GM23338 (cell line): ENCODE data around the gene RFX6. TPM values are rescaled to one million over a fixed set of nuclear protein-coding genes. Genes with fewer than 3 reads are reported as not detected.
A peak's percentile ranks its signal among the peaks of the same experiment; 100 is the strongest.

ENCODE experiments used
- ATAC-seq: fragments of 200-7000 bp; cut with Tn5 transposase; 3 replicates; pipeline ENCODE4 v1.9.1; 2020
- DNase-seq: peaks from one replicate; pipeline ENCODE4 v3.0.0-alpha.2; 2015; ENCODE audit warnings: low spot score
- H2AFZ ChIP-seq: fragments of 200-600 bp; sonication (generic); 2 replicates; pipeline ENCODE4 v1.8.0; 2016; ENCODE audit warnings: antibody characterized with exemption, mild to moderate bottlenecking, moderate library complexity
- H3F3A ChIP-seq: fragments of 200-600 bp; sonication (generic); replicated peaks from 2 replicates; pipeline ENCODE4 v1.8.0; 2017; ENCODE audit warnings: antibody characterized with exemption, mixed run types, low read depth
- H3K27ac ChIP-seq: fragments of 200-600 bp; sonication (generic); 2 replicates; pipeline ENCODE4 v1.6.1; 2016; ENCODE audit warnings: low read depth
- H3K27me3 ChIP-seq: fragments of 200-600 bp; sonication (generic); 2 replicates; pipeline ENCODE4 v1.8.0; 2016; ENCODE audit warnings: mild to moderate bottlenecking, mixed run types, moderate library complexity; ENCODE audit not compliant: insufficient read depth
- H3K36me3 ChIP-seq: fragments of 200-600 bp; sonication (generic); 2 replicates; pipeline ENCODE4 v1.8.0; 2016; ENCODE audit warnings: mild to moderate bottlenecking; ENCODE audit not compliant: insufficient read depth
- H3K4me1 ChIP-seq: fragments of 200-600 bp; sonication (generic); 2 replicates; pipeline ENCODE4 v1.8.0; 2016; ENCODE audit warnings: mild to moderate bottlenecking, moderate library complexity; ENCODE audit not compliant: insufficient read depth
- H3K4me2 ChIP-seq: fragments of 200-600 bp; sonication (generic); 2 replicates; pipeline ENCODE4 v1.7.1; 2017; ENCODE audit warnings: mixed run types
- H3K4me3 ChIP-seq: fragments of 200-600 bp; sonication (generic); 2 replicates; pipeline ENCODE4 v1.6.1; 2016; ENCODE audit warnings: mixed run types
- H3K79me2 ChIP-seq: fragments of 200-600 bp; sonication (generic); replicated peaks from 2 replicates; pipeline ENCODE4 v1.8.0; 2017; ENCODE audit warnings: mild to moderate bottlenecking; ENCODE audit not compliant: insufficient read depth
- H3K9me2 ChIP-seq: fragments of 200-600 bp; sonication (generic); 2 replicates; pipeline ENCODE4 v1.8.0; 2017; ENCODE audit not compliant: insufficient read depth
- H4K20me1 ChIP-seq: fragments of 200-600 bp; sonication (generic); replicated peaks from 2 replicates; pipeline ENCODE4 v1.8.0; 2017; ENCODE audit warnings: mild to moderate bottlenecking; ENCODE audit not compliant: insufficient read depth
- H3K27ac Mint-ChIP-seq: 2 replicates; pipeline ENCODE4 v1.8.0; 2020; ENCODE audit warnings: inconsistent platforms, mild to moderate bottlenecking, moderate library complexity, mixed read lengths
- H3K27me3 Mint-ChIP-seq: 3 replicates; pipeline ENCODE4 v1.8.0; 2022; ENCODE audit warnings: low read depth, mild to moderate bottlenecking, moderate library complexity, mixed read lengths, inconsistent platforms; ENCODE audit not compliant: insufficient read depth, poor library complexity
- H3K36me3 Mint-ChIP-seq: 3 replicates; pipeline ENCODE4 v1.8.0; 2021; ENCODE audit warnings: low read depth, mild to moderate bottlenecking, inconsistent platforms, moderate library complexity, mixed read lengths
- H3K4me1 Mint-ChIP-seq: 3 replicates; pipeline ENCODE4 v1.8.0; 2020; ENCODE audit warnings: mild to moderate bottlenecking, inconsistent platforms, mixed read lengths
- H3K4me3 Mint-ChIP-seq: 3 replicates; pipeline ENCODE4 v1.8.0; 2021; ENCODE audit warnings: moderate library complexity, mild to moderate bottlenecking, inconsistent platforms, mixed read lengths
- H3K9me3 Mint-ChIP-seq: 3 replicates; pipeline ENCODE4 v1.8.0; 2020; ENCODE audit warnings: moderate library complexity, mild to moderate bottlenecking, inconsistent platforms, mixed read lengths
- CREB1 ChIP-seq: fragments of 250-450 bp; sonication (Bioruptor Pico); IDR thresholded peaks from 2 replicates; pipeline ENCODE4 v1.5.0; 2020; ENCODE audit warnings: low read depth, mild to moderate bottlenecking, moderate library complexity
- CTCF ChIP-seq, 2 experiments: fragments of 200-600 bp in 1 of 2; sonication (generic) in 1 of 2; conservative IDR thresholded peaks; 2 replicates each; pipeline versions ENCODE4 v1.5.1 to v1.6.1; 2016 to 2017; ENCODE audit warnings: antibody characterized with exemption in 2 of 2, low read depth in 2 of 2, mild to moderate bottlenecking in 2 of 2, moderate library complexity in 1 of 2
- ETS1 ChIP-seq: IDR thresholded peaks from 2 replicates; pipeline ENCODE4 v1.6.1; 2016; ENCODE audit warnings: antibody characterized with exemption
- EZH2phosphoT487 ChIP-seq: fragments of 200-600 bp; sonication (generic); IDR thresholded peaks from one replicate; pipeline ENCODE4 v1.8.1; 2018; ENCODE audit warnings: antibody characterized with exemption; ENCODE audit not compliant: unreplicated experiment
- JUNB ChIP-seq: IDR thresholded peaks from one replicate; pipeline ENCODE4 v1.6.1; 2016; ENCODE audit warnings: antibody characterized with exemption; ENCODE audit not compliant: unreplicated experiment
- NANOG ChIP-seq: IDR thresholded peaks from 2 replicates; pipeline ENCODE4 v1.6.1; 2016; ENCODE audit warnings: antibody characterized with exemption, borderline replicate concordance
- POLR2AphosphoS5 ChIP-seq: IDR thresholded peaks from 2 replicates; pipeline ENCODE4 v1.6.1; 2016; ENCODE audit warnings: antibody characterized with exemption, low read depth
- REST ChIP-seq: IDR thresholded peaks from one replicate; pipeline ENCODE4 v1.6.1; 2018; ENCODE audit warnings: antibody characterized with exemption; ENCODE audit not compliant: unreplicated experiment
- ZNF114 ChIP-seq: fragments of 250-450 bp; sonication (Bioruptor Pico); IDR thresholded peaks from 2 replicates; pipeline ENCODE4 v1.5.0; 2020; ENCODE audit warnings: mild to moderate bottlenecking, moderate library complexity
- ZNF331 ChIP-seq: fragments of 250-450 bp; sonication (Bioruptor Pico); IDR thresholded peaks from 2 replicates; pipeline ENCODE4 v1.5.0; 2020; ENCODE audit warnings: low read depth, mild to moderate bottlenecking, moderate library complexity
- polyA plus RNA-seq: library from polyadenylated mRNA; unstranded; fragments of >200 nt; fragmentation: Nextera tagmentation; extraction: Ambion mirVana; gene quantifications from 2 replicates; pipeline ENCODE4 v1.2.1, GENCODE V29; 2016
- total RNA-seq: library from RNA; depleted of rRNA; stranded (reverse); fragments of >200 nt; shearing (Covaris generic); gene quantifications from 2 replicates; pipeline ENCODE4 v1.2.3, GENCODE V29; 2014

RFX6 gene
- total and polyA plus RNA-seq, 2 experiments from 2014 or later, result 0.35 TPM; not detected in 1

- H3K79me2 ChIP-seq, result no peaks in the 10 kb centered on the region
- H3K4me2 ChIP-seq, result peak overlapping the region; percentile 89
- H3K4me3 Mint-ChIP-seq, result peak overlapping the region; percentile 82
- peak overlapping the region; percentile 88 for H2AFZ ChIP-seq
- 0 out of 2 replicates have a peak, but pooled peaks cover 3% of the 10 kb centered on the region for H4K20me1 ChIP-seq
- H3K36me3 ChIP-seq, result no peaks in the 10 kb centered on the region
- no peaks in the 10 kb centered on the region for H3F3A ChIP-seq
- peak; percentile 42 for ATAC-seq
- no peak overlapping the region for H3K27ac Mint-ChIP-seq
- peaks cover 8% of the 10 kb centered on the region for H3K4me1 Mint-ChIP-seq
- no peak overlapping the region for H3K27ac ChIP-seq
- H3K27me3 Mint-ChIP-seq, result peaks cover 35% of the 10 kb centered on the region
- no peaks in the 10 kb centered on the region; the same call in 1 of the 2 replicates for H3K9me2 ChIP-seq
- peak overlapping the region; percentile 74 for H3K4me3 ChIP-seq
- DNase-seq, result peak; percentile 43
- H3K36me3 Mint-ChIP-seq, result no peaks in the 10 kb centered on the region; the same call in 1 of the 3 replicates
- 0 out of 4 replicates have a peak, but pooled peaks of 1 of the 2 experiments have one; percentile 19 for TF ChIP-seq CTCF (conservative IDR thresholded peaks at IDR 0.05; ENCODE audit: low read depth in 2 of 2)
- TF ChIP-seq REST, result no peak
- no peak for TF ChIP-seq JUNB
- TF ChIP-seq EZH2phosphoT487, result no peak
- no peak for TF ChIP-seq CREB1 (CRISPR knock-in tag)
- TF ChIP-seq ETS1, result no peak
- TF ChIP-seq POLR2AphosphoS5, result no peak
- H3K27me3 ChIP-seq, result peaks cover 63% of the 10 kb centered on the region
- peaks cover 6% of the 10 kb centered on the region; the same call in 2 of the 3 replicates for H3K9me3 Mint-ChIP-seq
- H3K4me1 ChIP-seq, result no peaks in the 10 kb centered on the region
Observed at GRCh38 chr6:116877743-116878142, 701 bp downstream of the RFX6 start.

GRCh38 chr6:116881236-116881635, 4.2 kb downstream of the RFX6 start:
- no peak overlapping the region for H3K27ac ChIP-seq
- Mint-ChIP-seq H3K9me3 (no peaks in the 10 kb centered on the region), H3K27me3 (peaks cover 22% of the 10 kb centered on the region), H3K4me3 (no peak overlapping the region), H3K27ac (no peak overlapping the region), H3K36me3 (no peaks in the 10 kb centered on the region; the same call in 2 of the 3 replicates), H3K4me1 (peaks cover 5% of the 10 kb centered on the region)
- H3K4me3 ChIP-seq, result no peak overlapping the region
- no peak overlapping the region for H2AFZ ChIP-seq
- TF ChIP-seq ETS1, result no peak
- no peak for TF ChIP-seq EZH2phosphoT487
- peak in 1 of 2 experiments; percentile 33; a peak in 1 of 4 replicates for TF ChIP-seq CTCF (conservative IDR thresholded peaks at IDR 0.05; ENCODE audit: low read depth in 2 of 2)
- no peak for TF ChIP-seq ZNF331 (CRISPR knock-in tag)
- TF ChIP-seq POLR2AphosphoS5, result no peak
- TF ChIP-seq NANOG, result no peak
- no peak for TF ChIP-seq CREB1 (CRISPR knock-in tag)
- no peak for TF ChIP-seq ZNF114 (CRISPR knock-in tag)
- DNase-seq (no peak), ATAC-seq (no peak)
- H3K27me3 ChIP-seq, result peaks cover 34% of the 10 kb centered on the region
- H3K4me2 ChIP-seq, result no peak overlapping the region
- no peaks in the 10 kb centered on the region for H3F3A ChIP-seq
- H3K4me1 ChIP-seq, result no peaks in the 10 kb centered on the region
- no peaks in the 10 kb centered on the region for H3K79me2 ChIP-seq
- 0 out of 2 replicates have a peak, but pooled peaks cover 3% of the 10 kb centered on the region for H4K20me1 ChIP-seq
- no peaks in the 10 kb centered on the region for H3K36me3 ChIP-seq
- H3K9me2 ChIP-seq, result no peaks in the 10 kb centered on the region
